ENCODE measurements around the gene LMO2. TPM values are rescaled to one million over a fixed set of nuclear protein-coding genes. Genes with fewer than 3 reads are reported as not detected.

Gene LMO2
- total RNA-seq, 1 experiment from 2014 or later, result 0.33 TPM

GRCh38 chr11:33928564-33928963, 36.7 kb upstream of the LMO2 start:
- no peak for TF ChIP-seq CTCF (conservative IDR thresholded peaks at IDR 0.05)

More at GRCh38 chr11:33928564-33928963, 36.7 kb upstream of the LMO2 start:
- H3K56ac ChIP-seq (ENCODE audit: insufficient read length, low read depth, low read length), result no peak overlapping the region
- H3T11ph ChIP-seq (ENCODE audit: low read length), result no peak overlapping the region
- peaks cover 3% of the 10 kb centered on the region for H3K4me1 ChIP-seq (ENCODE audit: insufficient read depth, low read length)
- H2AFZ ChIP-seq (ENCODE audit: low read length), result no peak overlapping the region
- H4K8ac ChIP-seq (replicated peaks; ENCODE audit: insufficient read length, low read depth, low read length), result no peak overlapping the region
- no peak overlapping the region for H3K23ac ChIP-seq (ENCODE audit: insufficient read length, low read depth, low read length)
- no peak overlapping the region for H2BK5ac ChIP-seq (ENCODE audit: insufficient read length, low read length)
- no peaks in the 10 kb centered on the region for H3K9me3 ChIP-seq (ENCODE audit: control insufficient read depth, low read depth, low read length)
- H3K79me2 ChIP-seq (ENCODE audit: insufficient read depth, low read length), result no peaks in the 10 kb centered on the region
- no peak overlapping the region for H2BK120ac ChIP-seq (ENCODE audit: low read depth, low read length, poor library complexity, severe bottlenecking)
- H2BK12ac ChIP-seq (ENCODE audit: insufficient read length, low read depth, low read length), result no peak overlapping the region
- no peaks in the 10 kb centered on the region for H3K79me1 ChIP-seq (ENCODE audit: insufficient read depth, low read depth, low read length, poor library complexity, severe bottlenecking)
- no peak for DNase-seq
- H3K18ac ChIP-seq (ENCODE audit: insufficient read length, low read depth, low read length), result no peak overlapping the region
- H3K23me2 ChIP-seq (ENCODE audit: insufficient read length, low read depth, low read length, poor library complexity, severe bottlenecking), result no peaks in the 10 kb centered on the region
- H4K20me1 ChIP-seq (ENCODE audit: control insufficient read depth, insufficient read depth, insufficient read length), result no peaks in the 10 kb centered on the region
- H2BK20ac ChIP-seq (ENCODE audit: low read depth, low read length, poor library complexity, severe bottlenecking), result no peak overlapping the region
- H3K9me3 Mint-ChIP-seq, result peaks cover 7 to 13% of the 10 kb centered on the region in 2 experiments
- H3K36me3 Mint-ChIP-seq (ENCODE audit: insufficient read depth in 1 of 3, low read depth in 3 of 3), result peaks cover 0 to 8% (median 8%) of the 10 kb centered on the region in 3 experiments; a peak in 4 of 7 replicates
- H2AK5ac ChIP-seq (ENCODE audit: insufficient read length, low read length), result no peak overlapping the region
- no peak overlapping the region for H3K4me3 Mint-ChIP-seq
- H3K4me1 Mint-ChIP-seq, result peaks cover 16 to 18% of the 10 kb centered on the region in 2 experiments
- no peak overlapping the region for H3K4ac ChIP-seq (ENCODE audit: low read depth, low read length)
- H3K27ac Mint-ChIP-seq, result no peak overlapping the region
- H3K9ac ChIP-seq (ENCODE audit: extremely low read depth, insufficient read length, low read length), result no peak overlapping the region
- no peak overlapping the region for H3K4me2 ChIP-seq (ENCODE audit: insufficient read depth, insufficient read length, low read length)
- H3K14ac ChIP-seq (ENCODE audit: insufficient read depth, low read length), result no peak overlapping the region
- H3K27me3 ChIP-seq (ENCODE audit: insufficient read depth, low read length), result no peaks in the 10 kb centered on the region
- no peak overlapping the region for H4K5ac ChIP-seq (ENCODE audit: insufficient read length, low read depth, low read length)
- no peak overlapping the region for H3K27ac ChIP-seq (ENCODE audit: insufficient read length, low read depth, low read length)
- H3K27me3 Mint-ChIP-seq (ENCODE audit: low read depth), result peaks cover 4% of the 10 kb centered on the region; the same call in 1 of the 2 replicates
- no peak overlapping the region for H2BK15ac ChIP-seq (ENCODE audit: low read depth, low read length)
- WGBS (ENCODE audit: extremely low coverage, insufficient read length, low lambda C conversion rate), result no CpG with 5 or more reads among the region's 4 CpGs
- H4K91ac ChIP-seq (ENCODE audit: insufficient read length, low read depth, low read length), result no peak overlapping the region

Data from H9 (cell line).